Endothelial cell of umbilical vein (primary cell): Measurements from ENCODE around the gene FGF3.

Source experiments
- CTCF ChIP-seq, 2 donors: IDR thresholded peaks; 1 replicate in 1 of 2; 2 replicates in 1 of 2; pipeline ENCODE4 v1.5.1; 2011; ENCODE audit warnings: low read length in 2 of 2, mild to moderate bottlenecking in 2 of 2, moderate library complexity in 2 of 2, control low read depth in 1 of 2, inconsistent platforms in 1 of 2, low read depth in 1 of 2; ENCODE audit not compliant: insufficient read depth in 1 of 2; ENCODE audit errors: extremely low read depth in 1 of 2
- MYC ChIP-seq: IDR thresholded peaks from one replicate; pipeline ENCODE4 v1.6.1; 2011; ENCODE audit warnings: mild to moderate bottlenecking, low read depth, low read length

- TF ChIP-seq CTCF (IDR thresholded peaks at IDR 0.05; ENCODE audit: extremely low read depth in 1 of 2, insufficient read depth in 1 of 2, low read depth in 1 of 2, low read length in 2 of 2) (no peak), MYC (no peak)
Observed at GRCh38 chr11:69844396-69844795, 25.2 kb upstream of the FGF3 start.
